Gastrocnemius medialis (tissue), 4 donors: ENCODE results near the gene MAP3K4. TPM values are rescaled to one million over a fixed set of nuclear protein-coding genes. Genes with fewer than 3 reads are reported as not detected.

Source experiments
- ATAC-seq, 2 donors: fragments of 150-250 bp; one replicate each; pipeline ENCODE4 v1.9.1; 2016
- DNase-seq, 2 donors: peaks; one replicate each; pipeline ENCODE4 v3.0.0-alpha.2; 2019
- H3K27ac ChIP-seq, 4 donors: fragments of 200-600 bp; sonication (generic); 1 replicate in 1 of 4; 2 replicates in 3 of 4; pipeline ENCODE4 v1.5.1; 2016 to 2018; ENCODE audit warnings: mild to moderate bottlenecking in 2 of 4, moderate library complexity in 1 of 4
- H3K27me3 ChIP-seq, 3 donors: fragments of 200-600 bp; sonication (generic) in 2 of 3; 1 replicate in 1 of 3; 2 replicates in 2 of 3; pipeline versions ENCODE4 v1.5.1 to v1.6.0; 2016 to 2019; ENCODE audit warnings: mild to moderate bottlenecking in 1 of 3, moderate library complexity in 1 of 3
- H3K36me3 ChIP-seq, 2 donors: fragments of 200-600 bp; sonication (generic) in 1 of 2; one replicate each; pipeline ENCODE4 v1.5.1; 2017 to 2018
- H3K4me1 ChIP-seq, 2 donors: fragments of 200-600 bp; sonication (generic) in 1 of 2; one replicate each; pipeline ENCODE4 v1.5.1; 2016 to 2017; ENCODE audit warnings: mild to moderate bottlenecking in 2 of 2
- H3K4me3 ChIP-seq, 4 donors: fragments of 200-600 bp; sonication (generic) in 3 of 4; 1 replicate in 1 of 4; 2 replicates in 3 of 4; pipeline ENCODE4 v1.5.1; 2016 to 2019; ENCODE audit warnings: mild to moderate bottlenecking in 2 of 4
- H3K9me3 ChIP-seq, 3 donors: fragments of 200-600 bp; sonication (generic) in 2 of 3; 1 replicate in 1 of 3; 2 replicates in 2 of 3; pipeline ENCODE4 v1.5.1; 2016 to 2019
- CTCF ChIP-seq, 5 experiments: fragments of 450-650 bp in 3 of 5; fragments of 200-600 bp in 2 of 5; sonication (generic) in 2 of 5; IDR thresholded peaks in 4 of 5; conservative IDR thresholded peaks in 1 of 5; 1 replicate in 4 of 5; 2 replicates in 1 of 5; pipeline ENCODE4 v1.5.1; 2016 to 2019; ENCODE audit warnings: antibody characterized with exemption in 5 of 5, mild to moderate bottlenecking in 3 of 5, moderate library complexity in 3 of 5
- POLR2A ChIP-seq, 2 donors: fragments of 450-650 bp; IDR thresholded peaks; one replicate each; pipeline ENCODE4 v1.6.1; 2017; ENCODE audit warnings: antibody characterized with exemption in 2 of 2, mild to moderate bottlenecking in 2 of 2, moderate library complexity in 2 of 2
- in situ Hi-C, 4 donors: fragments of 200-750 bp; cut with MboI; loops; one replicate each; pipeline versions ENCODE4 v1.15.0 to v1.8.0; 2017; ENCODE audit warnings: low sequenced_read_pairs in 4 of 4
- intact Hi-C: fragments of 100-400 bp; cut with DNase I; formaldehyde crosslinking; loops from one replicate; pipeline ENCODE4 v1.15.1; 2023; ENCODE audit warnings: low total_unique reads
- total RNA-seq, 4 donors: library from RNA; depleted of rRNA; stranded (reverse); fragments of >200 nt; gene quantifications; one replicate each; pipeline versions ENCODE4 v1.1.0 to v1.2.3, GENCODE V29; 2016

MAP3K4 gene
- total RNA-seq, 4 donors from 2014 or later, result 17.4 to 28.1 (median 23.6) TPM

- no peak overlapping the region for H3K4me3 ChIP-seq
- H3K4me1 ChIP-seq, result no peaks in the 10 kb centered on the region
- H3K36me3 ChIP-seq, result no peaks in the 10 kb centered on the region
- H3K27me3 ChIP-seq, result no peaks in the 10 kb centered on the region
- no peaks in the 10 kb centered on the region for H3K9me3 ChIP-seq
- in situ Hi-C loops (no loop called here), intact Hi-C loops (no loop called here)
- ATAC-seq (no peak), DNase-seq (no peak)
- TF ChIP-seq POLR2A (IDR thresholded peaks at IDR 0.05) (no peak), CTCF (IDR thresholded peaks at IDR 0.05 in 4 of 5, conservative IDR thresholded peaks at IDR 0.05 in 1 of 5) (no peak)
- H3K27ac ChIP-seq, result no peak overlapping the region
Observed at GRCh38 chr6:161057103-161058091, 65.8 kb downstream of the MAP3K4 start.

- no peaks in the 10 kb centered on the region for H3K4me1 ChIP-seq
- DNase-seq (no peak), ATAC-seq (no peak)
- no peaks in the 10 kb centered on the region for H3K27me3 ChIP-seq
- H3K9me3 ChIP-seq, result no peaks in the 10 kb centered on the region
- in situ Hi-C loops, result no loop called here
- no peak overlapping the region for H3K4me3 ChIP-seq
- TF ChIP-seq CTCF (IDR thresholded peaks at IDR 0.05 in 4 of 5, conservative IDR thresholded peaks at IDR 0.05 in 1 of 5) (no peak), POLR2A (IDR thresholded peaks at IDR 0.05) (no peak)
- intact Hi-C loops, result no loop called here
- H3K36me3 ChIP-seq, result no peaks in the 10 kb centered on the region
- no peak overlapping the region for H3K27ac ChIP-seq
Observed at GRCh38 chr6:161058741-161059140, 67.2 kb downstream of the MAP3K4 start.

- no peaks in the 10 kb centered on the region for H3K27me3 ChIP-seq
- in situ Hi-C loops (no loop called here), intact Hi-C loops (no loop called here)
- TF ChIP-seq POLR2A (IDR thresholded peaks at IDR 0.05) (no peak), CTCF (IDR thresholded peaks at IDR 0.05 in 4 of 5, conservative IDR thresholded peaks at IDR 0.05 in 1 of 5) (no peak)
- H3K4me1 ChIP-seq, result no peaks in the 10 kb centered on the region
- ATAC-seq (no peak), DNase-seq (no peak)
- no peaks in the 10 kb centered on the region for H3K36me3 ChIP-seq
- H3K4me3 ChIP-seq, result no peak overlapping the region
- no peaks in the 10 kb centered on the region for H3K9me3 ChIP-seq
- H3K27ac ChIP-seq, result no peak overlapping the region
Observed at GRCh38 chr6:161061576-161061975, 70.0 kb downstream of the MAP3K4 start.

GRCh38 chr6:161064915-161065314, 73.3 kb downstream of the MAP3K4 start:
- H3K4me3 ChIP-seq, result no peak overlapping the region
- TF ChIP-seq CTCF (IDR thresholded peaks at IDR 0.05 in 4 of 5, conservative IDR thresholded peaks at IDR 0.05 in 1 of 5) (no peak), POLR2A (IDR thresholded peaks at IDR 0.05) (no peak)
- no peaks in the 10 kb centered on the region for H3K36me3 ChIP-seq
- H3K4me1 ChIP-seq, result no peaks in the 10 kb centered on the region
- H3K9me3 ChIP-seq, result no peaks in the 10 kb centered on the region
- H3K27ac ChIP-seq, result no peak overlapping the region
- no peaks in the 10 kb centered on the region for H3K27me3 ChIP-seq
- intact Hi-C loops, result no loop called here
- ATAC-seq, result no peak
- no peak for DNase-seq
- in situ Hi-C loops, result no loop called here
